B cell (primary cell): ENCODE results near the gene DOK7.

Experiments
- CTCF ChIP-seq: fragments of 200-600 bp; IDR thresholded peaks from one replicate; pipeline ENCODE4 v1.8.0; 2022; ENCODE audit warnings: antibody characterized with exemption, mild to moderate bottlenecking
- EZH2 ChIP-seq: IDR thresholded peaks from 2 replicates; pipeline ENCODE4 v1.6.1; 2012; ENCODE audit warnings: borderline replicate concordance, low read depth, mild to moderate bottlenecking, moderate library complexity, low read length; ENCODE audit not compliant: insufficient read depth, poor library complexity, severe bottlenecking

- TF ChIP-seq EZH2 (no peak), CTCF (no peak)
Measured at GRCh38 chr4:3452376-3452775, 10.7 kb upstream of the DOK7 start.
